GM19328 (cell line): ENCODE results near the gene PSME2.
"Not testable (repeated sequence)": the region's sequence is repeated elsewhere in the genome, so short reads cannot be mapped to it uniquely, and the experiment has no call there.

ENCODE experiments used
- ATAC-seq: cut with Tn5 transposase; IDR thresholded peaks from one replicate; pipeline ENCODE4 v1.9.1; 2021; ENCODE audit warnings: mild to moderate bottlenecking, moderate library complexity; ENCODE audit not compliant: unreplicated experiment

Gene PSME2

DNA sequence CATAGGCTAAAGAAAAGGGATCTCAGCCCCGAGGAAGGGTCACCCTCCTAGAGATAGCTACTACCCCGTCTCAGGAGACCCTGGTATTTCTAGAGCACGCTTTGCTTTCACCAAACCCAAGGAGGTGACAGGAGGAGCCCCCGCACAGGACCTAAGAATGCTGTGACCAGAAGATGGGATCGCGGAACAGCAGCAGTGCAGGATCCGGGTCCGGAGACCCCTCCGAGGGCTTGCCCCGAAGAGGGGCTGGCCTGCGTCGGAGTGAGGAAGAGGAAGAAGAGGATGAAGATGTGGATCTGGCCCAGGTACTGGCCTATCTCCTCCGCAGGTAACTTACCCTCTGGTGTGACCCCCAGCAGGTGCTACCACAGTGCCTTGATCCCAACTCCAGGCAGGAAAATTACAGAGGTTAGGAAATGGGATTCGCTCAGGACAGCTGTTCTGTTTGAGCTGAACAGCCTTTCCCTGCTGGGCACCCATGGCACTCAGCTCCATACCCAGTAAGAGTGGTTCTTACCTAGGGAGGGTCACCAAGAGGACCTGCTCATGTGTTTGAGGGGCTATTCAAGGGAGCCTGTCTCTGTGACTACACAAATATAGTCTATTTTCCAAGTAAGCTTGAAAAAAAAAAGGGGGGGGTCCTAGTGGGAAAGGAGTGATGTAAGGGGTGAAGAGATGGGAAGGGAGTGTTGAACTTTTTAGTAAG lies 30.8 kb downstream of the PSME2 start:
- no peak for ATAC-seq

DNA sequence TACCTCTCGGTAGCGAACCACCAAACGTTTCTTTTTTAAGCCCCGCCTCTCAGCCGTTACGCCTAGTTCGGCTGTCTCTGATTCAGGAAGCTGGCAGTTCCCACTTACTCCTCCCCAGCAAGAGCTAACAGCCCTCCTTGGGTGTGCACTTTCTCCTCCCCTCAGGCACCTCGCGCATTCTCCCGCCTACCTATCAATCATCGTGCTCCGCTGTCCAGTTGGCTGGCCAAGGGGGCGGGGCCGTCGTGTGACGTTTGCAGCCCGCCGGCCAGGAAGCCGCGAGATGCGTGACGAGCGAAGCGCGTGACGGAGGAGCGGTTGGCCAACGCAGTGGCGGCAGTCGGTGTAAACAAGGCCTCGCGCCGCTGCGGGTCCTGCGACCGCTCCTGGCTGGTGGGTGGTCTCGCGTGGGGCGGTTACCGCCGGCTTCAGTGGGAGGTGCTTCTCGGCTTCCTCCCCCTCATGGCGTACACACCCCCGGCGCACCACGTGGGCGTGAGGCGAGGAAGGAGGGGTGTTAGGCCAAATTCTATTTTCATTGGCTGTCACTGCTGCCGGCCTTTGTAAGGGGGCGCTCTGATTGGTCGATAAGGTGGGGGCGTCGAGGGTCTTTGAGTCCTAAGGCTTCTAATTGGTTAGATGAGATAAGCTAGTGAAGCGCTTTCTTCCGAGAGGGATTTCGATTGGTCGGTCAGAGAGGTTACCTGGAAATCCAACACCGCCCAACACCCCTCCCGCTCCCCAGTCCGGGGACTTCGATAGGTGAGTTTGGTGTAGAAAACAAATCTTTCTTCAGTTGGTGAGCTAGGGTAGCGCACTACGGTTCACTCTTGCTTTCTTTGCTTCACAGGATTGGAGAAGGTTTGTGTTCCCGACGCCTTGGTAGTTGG lies 31.6 kb downstream of the PSME2 start, which contains the start of the genes DCAF11 and NRL:
DCAF11 (plus strand) TSS at position 246 of the 890 bp plus-strand sequence. CDS start 818 bp downstream, outside the sequence.
NRL (minus strand) TSS at position 418 of the 890 bp plus-strand sequence. CDS start 32,101 bp downstream, outside the sequence.
- ATAC-seq = peak; percentile 86

DNA sequence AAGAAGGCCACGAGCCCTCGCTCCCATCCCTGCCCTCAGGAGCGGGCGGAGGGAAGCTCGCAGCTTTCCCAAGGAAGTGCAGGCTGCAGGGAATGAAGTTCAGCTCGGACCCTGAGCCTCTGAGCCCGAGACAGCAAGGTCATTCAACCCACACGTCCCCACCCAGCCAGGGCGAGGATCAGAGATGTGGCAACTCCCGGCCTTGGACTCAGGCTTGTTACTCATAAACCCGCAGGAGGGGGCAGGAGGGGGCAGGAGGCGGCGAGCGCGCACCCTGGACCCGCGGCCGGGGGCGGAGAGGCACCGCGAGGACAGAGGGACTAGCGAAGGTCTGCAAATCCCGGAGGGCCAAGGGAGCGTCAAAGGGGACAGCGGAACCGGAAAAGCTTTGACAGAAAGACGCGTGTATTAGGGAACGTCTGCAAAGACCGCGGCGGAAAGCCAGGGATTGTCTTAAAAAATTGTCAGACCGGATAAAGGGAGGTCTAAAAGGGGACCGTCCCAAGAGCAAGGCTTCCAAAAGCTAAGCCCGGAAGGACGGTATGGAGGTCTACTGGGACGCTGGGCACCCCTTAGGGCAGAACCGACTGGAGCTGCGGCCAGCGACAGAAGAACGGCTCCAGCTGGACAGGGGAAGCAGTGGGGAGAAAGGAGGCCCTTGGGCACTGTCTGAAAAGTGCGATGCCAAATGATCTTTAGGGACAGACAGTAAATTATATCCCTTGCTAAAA lies 32.4 kb downstream of the PSME2 start:
- peak; percentile 21 for ATAC-seq

DNA sequence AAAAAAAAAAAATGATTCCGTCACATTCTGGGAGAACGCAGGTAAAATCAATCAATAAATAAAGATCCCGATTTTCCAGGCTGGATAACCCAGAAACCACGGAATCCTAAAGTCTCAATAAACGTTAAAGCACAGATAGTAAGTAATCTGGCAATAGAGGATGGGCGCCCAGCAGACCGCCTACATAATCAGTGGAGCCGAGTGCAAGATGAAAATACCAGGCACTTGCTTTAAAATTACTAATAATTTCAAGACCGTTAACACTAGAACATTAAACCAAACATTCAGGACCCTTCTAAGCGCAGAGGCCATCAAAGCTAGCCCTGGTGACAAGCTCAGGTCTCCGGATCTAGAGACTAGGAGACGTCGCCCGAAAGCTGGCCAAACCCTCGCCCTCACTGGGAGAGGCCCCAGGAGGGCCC lies 33.0 kb downstream of the PSME2 start:
- ATAC-seq = no peak

DNA sequence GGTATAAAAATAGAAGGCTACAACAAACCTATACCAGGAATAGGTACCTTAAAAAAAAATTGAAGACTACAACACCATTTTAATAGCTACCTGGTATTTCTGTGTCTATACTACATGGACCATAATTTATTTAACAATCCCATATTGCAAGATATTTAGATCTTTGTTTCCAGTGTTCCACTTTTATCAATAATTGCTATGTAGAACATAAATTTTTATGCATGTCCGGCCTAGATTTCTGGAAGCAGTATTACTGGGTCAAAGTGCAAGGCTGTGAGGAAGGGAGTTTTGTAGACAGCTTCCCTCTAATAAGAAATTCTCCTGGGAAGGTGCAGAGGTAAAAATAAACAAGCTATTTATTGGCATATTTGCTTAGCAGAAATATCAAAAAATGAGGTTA lies 35.9 kb downstream of the PSME2 start:
- ATAC-seq = no peak

DNA sequence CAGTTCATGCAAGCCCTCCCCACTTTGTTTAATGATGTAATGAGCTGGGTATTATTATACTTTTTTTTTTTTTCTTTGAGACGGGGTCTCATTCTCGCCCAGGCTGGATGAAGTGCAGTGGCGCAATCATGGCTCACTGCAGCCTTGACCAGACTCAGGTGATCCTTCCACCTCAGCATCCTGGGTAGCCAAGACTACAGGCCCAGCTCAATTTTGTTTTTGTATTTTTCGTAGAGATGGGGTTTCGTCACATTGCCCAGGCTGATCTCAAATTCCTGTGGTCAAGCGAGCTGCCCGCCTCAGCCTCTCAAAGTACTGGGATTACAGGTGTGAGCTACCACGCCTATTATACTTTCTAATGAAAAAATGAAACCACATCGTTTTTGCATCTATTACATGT lies 36.4 kb downstream of the PSME2 start:
- no peak for ATAC-seq

DNA sequence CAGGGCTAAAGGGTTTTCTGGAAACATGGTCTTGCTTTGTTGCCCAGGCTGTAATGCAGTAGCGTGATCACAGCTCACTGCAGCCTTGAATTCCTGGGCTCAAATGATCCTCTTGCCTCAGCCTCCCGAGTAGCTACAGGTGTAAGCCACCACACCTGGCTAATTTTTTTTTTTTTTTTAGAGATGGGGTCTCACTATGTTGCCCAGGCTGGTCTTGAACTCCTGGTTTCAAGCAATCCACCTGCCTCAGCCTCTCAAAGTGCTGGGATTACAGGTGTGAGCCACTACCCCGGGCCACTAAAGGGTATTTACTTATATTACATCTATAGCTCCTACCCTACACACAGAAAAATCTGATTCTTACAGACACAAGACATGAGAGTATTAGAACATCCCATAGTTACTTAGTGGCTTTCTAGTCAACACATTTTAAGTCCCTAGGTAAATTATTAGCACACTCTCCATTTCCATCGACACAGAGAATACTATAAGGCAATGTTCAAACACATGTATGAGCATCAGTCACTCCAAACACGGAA lies 38.0 kb downstream of the PSME2 start:
- ATAC-seq = peak; percentile 33

DNA sequence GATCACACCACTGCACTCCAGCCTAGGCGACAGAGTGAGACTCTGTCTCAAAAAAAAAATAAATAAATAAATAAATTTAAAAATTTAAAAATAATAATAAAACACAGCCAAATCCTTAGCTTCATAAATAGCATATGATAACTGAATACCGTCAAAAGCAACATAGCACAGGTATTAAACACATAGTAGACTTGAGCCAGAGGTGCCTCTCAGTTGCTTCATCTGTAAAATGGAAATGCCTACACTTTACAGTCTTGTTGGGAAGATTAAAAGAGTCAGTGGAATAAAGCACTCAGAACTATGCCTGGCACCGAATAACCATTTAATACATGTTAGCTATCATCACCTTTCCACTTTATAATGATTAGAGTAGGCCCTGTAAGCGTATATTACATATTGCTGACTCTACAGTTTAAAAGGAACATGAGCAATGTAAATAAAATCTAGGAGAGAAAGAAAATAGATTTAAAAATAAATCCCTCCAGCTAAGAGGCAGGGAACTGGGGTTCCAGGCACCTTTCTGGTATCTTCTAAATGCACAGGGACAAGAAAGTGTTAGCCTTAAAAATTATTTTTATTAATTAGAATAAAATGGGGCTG lies 39.6 kb downstream of the PSME2 start:
- ATAC-seq = no peak

DNA sequence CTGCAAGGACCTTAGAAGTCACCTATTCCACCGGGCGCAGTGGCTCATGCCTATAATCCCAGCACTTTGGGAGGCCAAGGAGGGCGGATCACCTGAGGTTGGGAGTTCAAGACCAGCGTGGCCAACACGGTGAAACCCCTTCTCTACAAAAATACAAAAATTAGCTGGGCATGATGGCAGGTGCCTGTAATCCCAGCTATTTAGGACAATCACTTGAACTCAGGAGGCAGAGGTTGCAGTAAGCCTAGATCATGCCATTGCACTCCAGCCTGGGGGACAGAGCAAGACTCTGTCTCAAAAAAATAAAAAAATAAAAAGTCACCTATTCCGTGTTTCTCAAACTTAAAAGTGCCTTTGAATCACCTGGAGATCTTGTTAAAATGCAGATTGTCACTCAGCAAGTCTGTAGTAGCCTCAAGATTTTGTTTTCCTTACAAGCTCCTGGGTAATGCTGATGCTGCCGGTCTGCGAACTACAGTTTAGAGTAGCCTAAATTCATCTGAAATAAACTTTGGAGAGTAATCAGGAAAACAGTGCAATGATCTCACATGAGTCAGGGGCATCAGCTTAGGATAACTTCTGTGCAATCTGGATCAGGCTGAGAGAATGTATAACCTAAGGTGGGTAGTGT lies 40.7 kb downstream of the PSME2 start:
- not testable (repeated sequence) for ATAC-seq

DNA sequence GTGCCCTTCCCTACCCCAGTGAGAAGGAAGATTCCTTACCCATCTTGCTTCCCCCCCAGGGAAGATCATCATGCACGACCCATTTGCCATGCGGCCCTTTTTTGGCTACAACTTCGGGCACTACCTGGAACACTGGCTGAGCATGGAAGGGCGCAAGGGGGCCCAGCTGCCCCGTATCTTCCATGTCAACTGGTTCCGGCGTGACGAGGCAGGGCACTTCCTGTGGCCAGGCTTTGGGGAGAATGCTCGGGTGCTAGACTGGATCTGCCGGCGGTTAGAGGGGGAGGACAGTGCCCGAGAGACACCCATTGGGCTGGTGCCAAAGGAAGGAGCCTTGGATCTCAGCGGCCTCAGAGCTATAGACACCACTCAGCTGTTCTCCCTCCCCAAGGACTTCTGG lies 43.0 kb downstream of the PSME2 start:
- no peak for ATAC-seq

DNA sequence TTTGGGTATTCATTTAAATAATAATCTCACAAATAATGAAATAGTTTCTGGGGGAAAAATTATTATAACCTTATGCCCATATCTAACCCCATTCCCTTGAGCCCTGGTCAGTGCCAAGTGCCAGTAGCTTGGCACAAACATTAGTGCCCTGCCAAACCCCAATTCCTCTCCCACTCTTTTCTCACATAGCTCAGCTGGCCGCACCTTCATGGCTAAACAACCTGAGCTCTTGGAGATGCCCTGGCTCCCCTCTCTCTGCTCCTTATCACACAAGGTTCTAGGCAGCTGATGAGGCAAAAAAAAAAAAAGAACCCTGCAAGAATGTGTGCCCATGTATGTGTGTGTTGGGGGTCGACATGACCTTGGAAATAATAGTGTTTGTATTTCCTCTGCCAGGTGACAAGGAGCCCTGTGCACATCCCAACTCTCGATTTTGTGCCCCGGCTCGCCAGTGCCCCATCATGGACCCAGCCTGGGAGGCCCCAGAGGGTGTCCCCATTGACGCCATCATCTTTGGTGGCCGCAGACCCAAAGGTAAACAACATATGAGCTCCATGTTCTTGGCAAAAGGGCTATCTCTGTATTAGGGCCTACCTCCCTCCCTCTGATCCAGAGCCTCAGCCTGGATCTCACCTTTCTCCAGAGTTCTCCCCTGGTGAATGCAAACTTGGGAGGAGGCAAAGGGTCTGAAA lies 43.9 kb downstream of the PSME2 start:
- no peak for ATAC-seq

DNA sequence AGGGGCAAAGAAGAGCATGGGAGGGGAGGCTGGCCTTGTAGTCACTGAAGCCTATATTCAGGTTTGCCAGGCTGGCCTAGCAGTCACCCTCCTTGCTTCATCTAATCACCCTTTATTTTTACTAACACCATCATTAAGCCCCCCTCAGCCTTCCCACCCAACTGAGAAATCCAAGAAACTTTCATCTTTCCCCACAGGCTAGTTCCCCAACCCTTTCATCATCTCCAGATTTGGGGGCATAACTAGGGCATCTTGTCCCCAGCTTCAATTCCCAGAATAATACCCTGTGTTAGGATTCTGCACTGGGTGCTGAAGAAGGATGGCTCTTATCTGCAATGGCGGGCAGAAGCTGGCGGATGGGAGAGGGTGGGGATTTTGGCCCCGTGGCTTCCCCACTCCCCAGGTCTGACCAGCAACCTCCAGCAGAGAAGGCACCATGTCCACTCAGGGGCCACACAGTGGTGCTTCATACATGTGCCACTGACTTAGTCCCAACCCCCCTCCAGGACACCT lies 45.4 kb downstream of the PSME2 start:
- ATAC-seq = no peak

DNA sequence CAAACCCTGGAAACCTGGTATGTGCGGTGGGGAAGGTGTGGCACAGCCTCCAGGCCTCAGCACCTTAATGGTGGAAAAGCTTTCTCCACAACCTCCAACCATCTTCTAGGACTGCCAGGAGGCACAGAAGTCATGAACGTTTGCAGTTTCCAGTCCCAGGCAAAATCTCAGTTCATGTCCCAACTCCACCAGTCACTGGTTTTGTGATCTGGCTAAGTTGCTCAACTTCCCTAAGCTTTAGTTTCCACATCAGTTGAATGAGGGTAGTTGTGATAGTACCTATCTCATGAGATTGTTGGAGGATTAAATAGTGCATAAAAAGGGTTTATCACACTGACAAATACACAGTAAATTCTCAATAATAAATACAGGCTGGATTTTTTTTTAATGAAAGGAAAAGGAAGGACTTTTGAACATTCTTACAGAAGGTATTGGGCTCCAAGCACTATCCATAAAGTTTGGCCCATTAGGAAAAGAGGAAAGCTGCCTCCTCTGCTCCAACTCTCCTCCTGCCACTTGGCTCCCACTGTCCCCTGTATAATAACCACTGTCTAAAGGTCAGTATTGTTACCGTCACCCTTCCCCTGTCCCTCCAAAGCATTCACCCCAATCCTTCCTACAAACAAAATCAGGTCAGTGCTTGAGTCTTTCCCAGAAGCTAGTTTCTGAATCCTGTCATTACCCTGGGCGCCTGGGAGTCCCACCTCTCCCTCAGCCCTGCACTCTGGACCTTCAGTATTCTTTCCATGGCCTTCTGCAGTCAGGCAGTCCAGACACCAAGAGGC lies 46.0 kb downstream of the PSME2 start:
- ATAC-seq = no peak

DNA sequence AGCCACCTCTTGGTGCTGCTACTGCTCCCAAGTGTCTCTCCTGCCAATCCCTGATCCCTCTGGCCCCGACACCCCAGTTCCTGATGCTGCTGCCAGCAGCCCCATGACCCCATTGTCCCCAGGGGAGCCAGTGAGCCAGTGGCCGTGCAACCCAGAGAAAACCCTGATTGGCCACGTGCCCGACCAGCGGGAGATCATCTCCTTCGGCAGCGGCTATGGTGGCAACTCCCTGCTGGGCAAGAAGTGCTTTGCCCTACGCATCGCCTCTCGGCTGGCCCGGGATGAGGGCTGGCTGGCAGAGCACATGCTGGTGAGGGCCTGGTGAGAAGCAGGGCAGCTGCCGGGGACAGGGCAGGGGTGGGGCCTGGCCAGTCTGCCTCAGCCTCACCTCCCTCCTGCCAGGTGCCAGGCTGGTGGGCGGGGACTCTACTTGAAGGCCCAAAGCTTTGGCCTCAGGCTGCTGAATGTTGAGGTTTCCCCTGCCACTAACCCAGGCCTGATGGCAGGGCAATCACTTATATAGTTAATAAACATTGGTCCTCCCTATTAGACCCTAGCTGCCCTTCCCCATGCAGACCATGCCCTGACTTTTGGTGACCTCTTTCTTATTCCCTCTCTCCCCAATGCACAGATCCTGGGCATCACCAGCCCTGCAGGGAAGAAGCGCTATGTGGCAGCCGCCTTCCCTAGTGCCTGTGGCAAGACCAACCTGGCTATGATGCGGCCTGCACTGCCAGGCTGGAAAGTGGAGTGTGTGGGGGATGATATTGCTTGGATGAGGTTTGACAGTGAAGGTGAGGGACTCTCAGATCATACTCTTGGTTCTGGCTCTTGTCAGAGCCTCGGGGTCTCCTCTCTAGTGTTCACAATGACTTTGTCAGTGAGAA lies 47.2 kb downstream of the PSME2 start:
- ATAC-seq = no peak

DNA sequence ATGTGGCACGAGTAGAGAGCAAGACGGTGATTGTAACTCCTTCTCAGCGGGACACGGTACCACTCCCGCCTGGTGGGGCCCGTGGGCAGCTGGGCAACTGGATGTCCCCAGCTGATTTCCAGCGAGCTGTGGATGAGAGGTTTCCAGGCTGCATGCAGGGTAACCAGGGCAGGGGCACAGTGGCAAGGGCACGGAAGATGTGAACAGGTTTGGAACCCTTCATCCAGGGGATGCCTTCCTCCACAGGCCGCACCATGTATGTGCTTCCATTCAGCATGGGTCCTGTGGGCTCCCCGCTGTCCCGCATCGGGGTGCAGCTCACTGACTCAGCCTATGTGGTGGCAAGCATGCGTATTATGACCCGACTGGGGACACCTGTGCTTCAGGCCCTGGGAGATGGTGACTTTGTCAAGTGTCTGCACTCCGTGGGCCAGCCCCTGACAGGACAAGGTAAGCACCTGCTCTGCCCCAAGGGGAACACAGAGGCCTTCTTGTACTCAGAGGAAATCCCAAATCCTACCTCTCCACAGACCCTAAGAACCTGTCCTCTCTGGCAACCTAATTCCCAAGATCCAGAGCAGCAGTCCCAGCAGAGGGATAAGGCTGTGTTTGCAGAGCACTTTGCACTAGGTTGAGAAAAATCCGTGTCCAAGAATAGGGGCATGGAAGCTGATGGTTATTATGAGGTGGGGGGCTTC lies 48.0 kb downstream of the PSME2 start:
- ATAC-seq = no peak

DNA sequence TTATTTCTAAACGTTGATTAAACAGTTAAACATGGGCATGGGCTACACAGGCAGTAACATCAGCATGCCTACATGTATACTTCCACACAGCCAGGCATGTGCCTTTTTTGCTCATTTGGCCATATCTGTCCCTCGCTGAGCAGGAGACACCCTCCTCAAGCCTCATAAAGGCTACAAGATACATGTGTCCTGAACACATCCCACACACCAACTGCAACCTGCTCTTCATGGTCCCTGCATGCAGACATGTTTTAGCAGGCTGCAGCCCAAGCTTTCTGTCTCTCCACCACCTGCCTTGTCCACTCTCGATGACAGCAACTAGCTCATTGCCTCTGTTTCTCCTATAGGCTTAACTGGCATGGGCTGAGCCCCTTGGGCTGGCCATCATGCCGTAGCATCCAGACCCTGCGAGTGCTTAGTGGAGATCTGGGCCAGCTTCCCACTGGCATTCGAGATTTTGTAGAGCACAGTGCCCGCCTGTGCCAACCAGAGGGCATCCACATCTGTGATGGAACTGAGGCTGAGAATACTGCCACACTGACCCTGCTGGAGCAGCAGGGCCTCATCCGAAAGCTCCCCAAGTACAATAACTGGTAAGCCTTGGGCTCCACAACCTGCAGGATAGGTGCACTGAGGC lies 49.7 kb downstream of the PSME2 start:
- no peak for ATAC-seq
